Metanephros (tissue), 2 donors: Measurements from ENCODE around the gene OR6S1. TPM values are rescaled to one million over a fixed set of nuclear protein-coding genes. Genes with fewer than 3 reads are reported as not detected.

Source experiments
- small RNA-seq: library from RNA; depleted of rRNA; stranded (forward); fragments of <200 nt; gene quantifications from one replicate; pipeline ENCODE3, GENCODE V24; 2014; ENCODE audit warnings: low replicate concordance
- total RNA-seq: library from RNA; depleted of rRNA; stranded (reverse); fragments of >200 nt; gene quantifications from one replicate; pipeline ENCODE4 v1.2.3, GENCODE V29; 2014

OR6S1 gene, protein sequence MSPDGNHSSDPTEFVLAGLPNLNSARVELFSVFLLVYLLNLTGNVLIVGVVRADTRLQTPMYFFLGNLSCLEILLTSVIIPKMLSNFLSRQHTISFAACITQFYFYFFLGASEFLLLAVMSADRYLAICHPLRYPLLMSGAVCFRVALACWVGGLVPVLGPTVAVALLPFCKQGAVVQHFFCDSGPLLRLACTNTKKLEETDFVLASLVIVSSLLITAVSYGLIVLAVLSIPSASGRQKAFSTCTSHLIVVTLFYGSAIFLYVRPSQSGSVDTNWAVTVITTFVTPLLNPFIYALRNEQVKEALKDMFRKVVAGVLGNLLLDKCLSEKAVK
- total RNA-seq: not detected

DNA sequence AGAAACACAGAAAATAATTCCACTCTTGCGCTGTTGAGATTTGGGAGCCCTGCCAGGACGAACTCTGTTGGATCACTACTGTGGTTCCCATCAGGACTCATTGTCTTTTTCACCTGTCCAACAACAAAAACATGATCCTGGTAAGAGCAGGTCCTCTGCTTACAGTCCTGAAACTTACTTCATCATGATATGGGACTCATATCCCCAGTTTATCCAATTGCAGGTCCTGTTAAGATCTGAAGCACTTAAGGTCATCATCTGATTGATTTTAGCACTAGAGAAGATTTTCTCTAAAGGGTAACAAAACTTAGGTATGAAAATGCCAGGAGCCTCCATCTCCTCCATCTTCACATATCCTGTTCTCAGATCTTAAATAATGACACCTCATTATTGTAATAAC is at the start of gene OR6S1:
Gene OR6S1 (minus strand): TSS at position 101 of the 400 bp plus-strand sequence. CDS start 0 bp downstream, at position 101.

GRCh38 chr14:20688167-20688839 is 46.8 kb upstream of the OR6S1 start, which contains the start of gene ANG:
ANG (plus strand) TSS chr14:20688764; CDS start chr14:20693565, 4,801 bp downstream.

GRCh38 chr14:20683891-20684661 is 42.6 kb upstream of the OR6S1 start, which contains the start of gene RNASE4:
RNASE4 (plus strand) TSS chr14:20684560; CDS start chr14:20699372, 14,812 bp downstream.

DNA sequence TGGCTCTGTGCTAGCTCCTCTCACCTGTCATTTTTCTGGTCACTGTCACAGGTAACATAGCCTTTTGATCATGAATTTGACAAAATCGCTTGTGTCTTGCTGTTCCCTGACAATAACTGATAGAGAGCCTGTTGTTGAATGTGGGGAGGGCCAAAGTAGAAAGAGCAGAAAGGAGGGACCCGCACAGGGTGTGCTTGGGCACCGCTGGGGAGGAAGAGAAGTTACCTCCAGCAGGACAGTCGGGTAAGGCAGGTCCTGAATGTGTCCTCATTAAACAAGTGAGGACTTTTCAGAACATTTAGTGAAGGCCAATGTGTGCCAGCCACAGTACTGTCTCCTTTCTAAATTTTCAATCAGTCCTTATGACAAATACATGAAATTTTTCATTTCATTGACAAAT is 50.3 kb downstream of the OR6S1 start, which contains the start of gene RNASE12:
Gene RNASE12 (minus strand): TSS at position 142 of the 400 bp plus-strand sequence. CDS start 653 bp downstream, outside the sequence.

Small RNAs within 50 kb of the gene (small RNA-seq; reads per million reads assigned to genes)
- gene RF00019: not detected

Other genes starting within 250 kb of the OR6S1 start
- gene TEP1, start 228.2 kb downstream of the OR6S1 start, total RNA-seq: 14.9 TPM
- gene KLHL33, start 205.5 kb downstream of the OR6S1 start, total RNA-seq: 1.5 TPM
- gene OSGEP, start 186.9 kb downstream of the OR6S1 start, total RNA-seq: 48.1 TPM
- 76.1 TPM for gene APEX1, start 186.5 kb downstream of the OR6S1 start, total RNA-seq
- gene PIP4P1, start 180.3 kb downstream of the OR6S1 start, total RNA-seq: 26.3 TPM
- gene PNP, start 172.3 kb downstream of the OR6S1 start, total RNA-seq: 71.3 TPM
- not detected for gene RNASE10, start 136.2 kb downstream of the OR6S1 start, total RNA-seq
- not detected for gene RNASE9, start 80.6 kb downstream of the OR6S1 start, total RNA-seq
- gene RNASE11, start 53.7 kb downstream of the OR6S1 start, total RNA-seq: not detected
- gene RNASE12, start 50.3 kb downstream of the OR6S1 start, total RNA-seq: not detected
- 13.5 TPM for gene RNASE4, start 42.9 kb upstream of the OR6S1 start, total RNA-seq
- 5.1 TPM for gene ANG, start 47.1 kb upstream of the OR6S1 start, total RNA-seq
- gene EDDM3A, start 104.2 kb upstream of the OR6S1 start, total RNA-seq: not detected
- gene EDDM3B, start 126.7 kb upstream of the OR6S1 start, total RNA-seq: not detected
- gene RNASE6, start 139.6 kb upstream of the OR6S1 start, total RNA-seq: 7.5 TPM
- 198 TPM for gene RNASE1, start 161.2 kb upstream of the OR6S1 start, total RNA-seq
- 3.3 TPM for gene RNASE3, start 249.7 kb upstream of the OR6S1 start, total RNA-seq